ENCODE measurements around the gene MINPP1.

The MINPP1 gene

GRCh38 chr10:87562750-87563149, 58.1 kb downstream of the MINPP1 start:
- in situ Hi-C loops (cut with HindIII; ENCODE audit: low sequenced_read_pairs): no loop called here

- in situ Hi-C loops (cut with HindIII; ENCODE audit: low sequenced_read_pairs): no loop called here
These were observed 60.3 kb downstream of the MINPP1 start for GRCh38 chr10:87565010-87565409.

- in situ Hi-C loops (cut with HindIII; ENCODE audit: low sequenced_read_pairs): no loop called here
These were observed 71.2 kb downstream of the MINPP1 start for GRCh38 chr10:87575851-87576250.

- in situ Hi-C loops (cut with HindIII; ENCODE audit: low sequenced_read_pairs): no loop called here
These were observed 73.6 kb downstream of the MINPP1 start for GRCh38 chr10:87578160-87578841.

- in situ Hi-C loops (cut with HindIII; ENCODE audit: low sequenced_read_pairs): no loop called here
These were observed 74.2 kb downstream of the MINPP1 start for GRCh38 chr10:87578842-87579401.

- in situ Hi-C loops (cut with HindIII; ENCODE audit: low sequenced_read_pairs): no loop called here
These were observed 74.9 kb downstream of the MINPP1 start for GRCh38 chr10:87579563-87579962.

- in situ Hi-C loops (cut with HindIII; ENCODE audit: low sequenced_read_pairs): no loop called here
These were observed 75.3 kb downstream of the MINPP1 start for GRCh38 chr10:87580016-87580415.

- in situ Hi-C loops (cut with HindIII; ENCODE audit: low sequenced_read_pairs): no loop called here
These were observed 81.1 kb downstream of the MINPP1 start for GRCh38 chr10:87585565-87586514.

GRCh38 chr10:87589645-87590051, 85.0 kb downstream of the MINPP1 start:
- in situ Hi-C loops (cut with HindIII; ENCODE audit: low sequenced_read_pairs): loop anchor here (5.0 kb wide), 1 partner anchor 38 kb away; no protein-coding TSS in a partner anchor

- in situ Hi-C loops (cut with HindIII; ENCODE audit: low sequenced_read_pairs): loop anchor here (5.0 kb wide), 1 partner anchor 36 kb away; no protein-coding TSS in a partner anchor
These were observed 86.3 kb downstream of the MINPP1 start for GRCh38 chr10:87590705-87591588.

GRCh38 chr10:87591589-87591886, 86.8 kb downstream of the MINPP1 start:
- in situ Hi-C loops (cut with HindIII; ENCODE audit: low sequenced_read_pairs): loop anchor here (5.0 kb wide), 1 partner anchor 36 kb away; no protein-coding TSS in a partner anchor

- in situ Hi-C loops (cut with HindIII; ENCODE audit: low sequenced_read_pairs): loop anchor here (5.0 kb wide), 1 partner anchor 34 kb away; no protein-coding TSS in a partner anchor
These were observed 88.2 kb downstream of the MINPP1 start for GRCh38 chr10:87592920-87593319.

GRCh38 chr10:87593702-87594101, 89.0 kb downstream of the MINPP1 start:
- in situ Hi-C loops (cut with HindIII; ENCODE audit: low sequenced_read_pairs): loop anchor here (5.0 kb wide), 1 partner anchor 34 kb away; no protein-coding TSS in a partner anchor

- in situ Hi-C loops (cut with HindIII; ENCODE audit: low sequenced_read_pairs): loop anchor here (5.0 kb wide), 1 partner anchor 33 kb away; no protein-coding TSS in a partner anchor
These were observed 89.5 kb downstream of the MINPP1 start for GRCh38 chr10:87594181-87594580.

GRCh38 chr10:87594864-87595263, 90.2 kb downstream of the MINPP1 start:
- in situ Hi-C loops (cut with HindIII; ENCODE audit: low sequenced_read_pairs): loop anchor here (5.0 kb wide), 1 partner anchor 32 kb away; no protein-coding TSS in a partner anchor

- in situ Hi-C loops (cut with HindIII; ENCODE audit: low sequenced_read_pairs): no loop called here
These were observed 91.7 kb downstream of the MINPP1 start for GRCh38 chr10:87596351-87596750.

GRCh38 chr10:87598700-87599099, 94.0 kb downstream of the MINPP1 start:
- in situ Hi-C loops (cut with HindIII; ENCODE audit: low sequenced_read_pairs): no loop called here

- in situ Hi-C loops (cut with HindIII; ENCODE audit: low sequenced_read_pairs): no loop called here
These were observed 95.9 kb downstream of the MINPP1 start for GRCh38 chr10:87600581-87600980.
